ENCODE data around the gene C6orf58. TPM values are rescaled to one million over a fixed set of nuclear protein-coding genes. Genes with fewer than 3 reads are reported as not detected.

C6orf58 gene
- total and polyA plus RNA-seq, 12 donors, result not detected

DNA sequence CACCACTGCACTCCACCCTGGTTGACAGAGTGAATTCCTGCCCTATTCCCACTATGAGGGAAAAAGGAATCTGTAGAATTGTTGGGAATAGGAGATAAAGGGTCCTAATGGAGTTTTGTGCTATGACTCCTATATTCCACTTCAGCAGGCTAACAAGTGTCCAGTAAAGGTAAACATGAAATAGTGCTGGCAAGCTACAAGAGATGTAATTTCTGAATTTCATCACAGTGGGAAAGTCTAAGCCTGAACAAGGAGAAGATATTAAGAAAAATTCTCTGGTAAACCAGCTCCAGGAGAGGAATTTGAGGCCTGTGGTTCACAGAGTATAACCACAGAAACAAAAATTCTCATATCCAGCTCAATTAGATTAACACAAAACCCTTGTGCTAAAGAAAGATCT, 10.3 kb upstream of the C6orf58 start:
- intact Hi-C loops (cut with DNase I), result no loop called here
- Histone ChIP-seq H3K27me3 (no peaks in the 10 kb centered on the region), H3K4me3 (no peak overlapping the region), H3K27ac (no peak overlapping the region), H3K9me3 (no peaks in the 10 kb centered on the region), H3K36me3 (no peaks in the 10 kb centered on the region), H3K4me1 (peaks cover 0 to 3% (median 0%) of the 10 kb centered on the region in 9 donors)
- ATAC-seq (no peak), DNase-seq (no peak)
- TF ChIP-seq, protein P1, sequence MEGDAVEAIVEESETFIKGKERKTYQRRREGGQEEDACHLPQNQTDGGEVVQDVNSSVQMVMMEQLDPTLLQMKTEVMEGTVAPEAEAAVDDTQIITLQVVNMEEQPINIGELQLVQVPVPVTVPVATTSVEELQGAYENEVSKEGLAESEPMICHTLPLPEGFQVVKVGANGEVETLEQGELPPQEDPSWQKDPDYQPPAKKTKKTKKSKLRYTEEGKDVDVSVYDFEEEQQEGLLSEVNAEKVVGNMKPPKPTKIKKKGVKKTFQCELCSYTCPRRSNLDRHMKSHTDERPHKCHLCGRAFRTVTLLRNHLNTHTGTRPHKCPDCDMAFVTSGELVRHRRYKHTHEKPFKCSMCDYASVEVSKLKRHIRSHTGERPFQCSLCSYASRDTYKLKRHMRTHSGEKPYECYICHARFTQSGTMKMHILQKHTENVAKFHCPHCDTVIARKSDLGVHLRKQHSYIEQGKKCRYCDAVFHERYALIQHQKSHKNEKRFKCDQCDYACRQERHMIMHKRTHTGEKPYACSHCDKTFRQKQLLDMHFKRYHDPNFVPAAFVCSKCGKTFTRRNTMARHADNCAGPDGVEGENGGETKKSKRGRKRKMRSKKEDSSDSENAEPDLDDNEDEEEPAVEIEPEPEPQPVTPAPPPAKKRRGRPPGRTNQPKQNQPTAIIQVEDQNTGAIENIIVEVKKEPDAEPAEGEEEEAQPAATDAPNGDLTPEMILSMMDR (IDR thresholded peaks at IDR 0.05), result no peak

DNA sequence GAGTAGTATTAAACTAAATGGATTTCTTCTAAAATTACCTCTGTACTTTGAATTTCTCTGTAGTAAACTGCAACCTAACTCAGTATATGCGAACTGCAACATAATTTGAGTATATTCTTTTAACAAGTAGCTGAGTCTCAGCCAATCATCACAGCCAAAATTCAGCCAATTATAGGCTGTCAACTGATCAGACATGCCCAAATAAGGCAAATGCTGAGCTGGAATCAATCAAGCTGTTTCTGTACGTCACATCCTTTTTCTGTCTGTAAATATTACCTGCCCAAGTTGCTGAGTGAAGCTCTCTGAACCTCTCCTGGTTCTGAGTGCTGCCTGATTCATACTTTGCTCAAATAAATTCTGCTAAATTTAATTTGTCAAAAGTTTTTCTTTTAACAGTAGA, 9.5 kb upstream of the C6orf58 start:
- Histone ChIP-seq H3K9me3 (no peaks in the 10 kb centered on the region), H3K27ac (no peak overlapping the region), H3K4me1 (peaks cover 0 to 3% (median 0%) of the 10 kb centered on the region in 9 donors), H3K27me3 (no peaks in the 10 kb centered on the region), H3K4me3 (no peak overlapping the region), H3K36me3 (no peaks in the 10 kb centered on the region)
- DNase-seq, result no peak
- no peak for ATAC-seq
- 50 to 65% methylated on average over 2 of the region's 2 CpGs for WGBS, 2 donors
- intact Hi-C loops (cut with DNase I), result no loop called here
- TF ChIP-seq, protein P1 (IDR thresholded peaks at IDR 0.05), result no peak

- H3K27ac ChIP-seq, result no peak overlapping the region
- no peaks in the 10 kb centered on the region for H3K36me3 ChIP-seq
- ATAC-seq (no peak), DNase-seq (no peak)
- WGBS, 2 donors, result 67 to 84% methylated on average over 1 of the region's 1 CpG
- H3K4me1 ChIP-seq, result peaks cover 0 to 3% (median 0%) of the 10 kb centered on the region in 9 donors
- H3K9me3 ChIP-seq, result no peaks in the 10 kb centered on the region
- TF ChIP-seq, protein P1 (IDR thresholded peaks at IDR 0.05), result no peak
- H3K27me3 ChIP-seq, result no peaks in the 10 kb centered on the region
- intact Hi-C loops (cut with DNase I), result no loop called here
- H3K4me3 ChIP-seq, result no peak overlapping the region
These were observed 6.1 kb upstream of the C6orf58 start for GRCh38 chr6:127570739-127571389.

DNA sequence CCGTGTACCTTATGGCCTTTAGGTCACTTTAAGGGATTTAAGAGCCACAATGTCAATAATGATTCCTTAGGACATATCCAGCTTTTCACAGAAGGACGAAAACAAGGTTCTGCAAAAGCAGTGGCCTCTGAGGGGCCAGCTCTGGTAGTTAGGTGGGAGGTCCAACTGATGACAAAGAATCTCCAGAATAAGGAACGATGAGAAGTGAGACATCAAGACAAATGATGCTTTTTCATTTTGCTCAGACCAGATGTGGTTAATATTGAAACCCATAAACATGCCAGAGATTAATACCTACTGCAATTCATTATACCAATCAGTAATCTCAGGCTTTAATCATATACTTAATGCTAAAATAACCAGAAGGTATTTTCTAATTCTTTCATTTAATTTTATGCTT, 1.9 kb downstream of the C6orf58 start:
- Histone ChIP-seq H3K27ac (no peak overlapping the region), H3K36me3 (no peaks in the 10 kb centered on the region), H3K4me3 (no peak overlapping the region), H3K27me3 (no peaks in the 10 kb centered on the region), H3K9me3 (no peaks in the 10 kb centered on the region), H3K4me1 (no peaks in the 10 kb centered on the region)
- TF ChIP-seq, protein P1 (IDR thresholded peaks at IDR 0.05), result no peak
- DNase-seq, result no peak
- intact Hi-C loops (cut with DNase I), result no loop called here
- ATAC-seq, result no peak
- 65 to 72% methylated on average over 3 of the region's 3 CpGs for WGBS, 2 donors
